Upper lobe of left lung (tissue), 6 donors: ENCODE measurements around the gene KCNMA1. TPM values are rescaled to one million over a fixed set of nuclear protein-coding genes. Genes with fewer than 3 reads are reported as not detected.

ENCODE experiments used
- ATAC-seq, 2 donors: fragments of 200-7000 bp; cut with Tn5 transposase; one replicate each; pipeline ENCODE4 v1.9.1; 2022; ENCODE audit warnings: mild to moderate bottlenecking in 2 of 2, moderate library complexity in 2 of 2; ENCODE audit not compliant: low FRiP score in 2 of 2
- DNase-seq, 2 donors: peaks; one replicate each; pipeline ENCODE4 v3.0.0-alpha.2; 2019 to 2020
- H3K27ac ChIP-seq, 4 donors: fragments of 200-600 bp; sonication (generic); one replicate each; pipeline ENCODE4 v1.5.1; 2016 to 2019
- H3K27me3 ChIP-seq, 4 donors: fragments of 200-600 bp; sonication (generic); one replicate each; pipeline ENCODE4 v1.5.1; 2017 to 2019
- H3K36me3 ChIP-seq, 4 donors: fragments of 200-600 bp; sonication (generic); one replicate each; pipeline ENCODE4 v1.5.1; 2016 to 2019
- H3K4me1 ChIP-seq, 4 donors: fragments of 200-600 bp; sonication (generic); one replicate each; pipeline ENCODE4 v1.5.1; 2018 to 2019
- H3K4me3 ChIP-seq, 4 donors: fragments of 200-600 bp; sonication (generic); one replicate each; pipeline ENCODE4 v1.5.1; 2017 to 2019; ENCODE audit warnings: mild to moderate bottlenecking in 2 of 4, moderate library complexity in 1 of 4
- H3K9me3 ChIP-seq, 4 donors: fragments of 200-600 bp; sonication (generic); one replicate each; pipeline ENCODE4 v1.5.1; 2018 to 2019
- CTCF ChIP-seq, 6 experiments: fragments of 450-650 bp in 4 of 6; fragments of 200-600 bp in 2 of 6; sonication (generic) in 2 of 6; IDR thresholded peaks; one replicate each; pipeline ENCODE4 v1.5.1; 2016 to 2019; ENCODE audit warnings: antibody characterized with exemption in 6 of 6
- EP300 ChIP-seq, 4 donors: sonication (generic); formaldehyde crosslinking; IDR thresholded peaks; one replicate each; pipeline ENCODE4 v1.5.1; 2017; ENCODE audit warnings: antibody characterized with exemption in 4 of 4, control low read depth in 2 of 4
- POLR2A ChIP-seq, 4 donors: fragments of 450-650 bp; IDR thresholded peaks; one replicate each; pipeline ENCODE4 v1.5.1; 2016 to 2017; ENCODE audit warnings: antibody characterized with exemption in 4 of 4, mild to moderate bottlenecking in 2 of 4
- POLR2AphosphoS5 ChIP-seq, 2 donors: sonication (generic); formaldehyde crosslinking; IDR thresholded peaks; one replicate each; pipeline ENCODE4 v1.5.1; 2017; ENCODE audit warnings: antibody characterized with exemption in 2 of 2
- WGBS, 2 donors: methylation state at CpG; one replicate each; pipeline ENCODE4 v1.1.5; 2017 to 2018; 5-methylcytosine and 5-hydroxymethylcytosine counted together
- total RNA-seq, 6 donors: library from RNA; depleted of rRNA in 4 of 6; stranded (reverse); fragments of >200 nt in 4 of 6; gene quantifications; one replicate each; pipeline versions ENCODE4 v1.1.0 to v1.2.1, GENCODE V29; 2016 to 2021
- donor health status: DM: no; HTN: no; CAD: no; lungs with moderate emphysema.
- donor health status: DM: no; HTN: yes; CAD: no; lungs with severe emphysema.

Gene KCNMA1
- total RNA-seq, 6 donors from 2014 or later: 5.8 to 107 (median 22.0) TPM

- Histone ChIP-seq H3K27ac (no peak overlapping the region), H3K36me3 (no peaks in the 10 kb centered on the region), H3K27me3 (no peaks in the 10 kb centered on the region), H3K4me1 (peaks cover 0 to 11% (median under 1%) of the 10 kb centered on the region in 4 donors), H3K4me3 (no peak overlapping the region), H3K9me3 (no peaks in the 10 kb centered on the region)
- TF ChIP-seq EP300 (IDR thresholded peaks at IDR 0.05): no peak
- ATAC-seq (no peak), DNase-seq (peak in 1 of 2 donors; percentile 8)
- 89 to 90% methylated on average over 10 of the region's 10 CpGs for WGBS, 2 donors
Measured at GRCh38 chr10:77550378-77550777, 87.2 kb downstream of the KCNMA1 start.

DNA sequence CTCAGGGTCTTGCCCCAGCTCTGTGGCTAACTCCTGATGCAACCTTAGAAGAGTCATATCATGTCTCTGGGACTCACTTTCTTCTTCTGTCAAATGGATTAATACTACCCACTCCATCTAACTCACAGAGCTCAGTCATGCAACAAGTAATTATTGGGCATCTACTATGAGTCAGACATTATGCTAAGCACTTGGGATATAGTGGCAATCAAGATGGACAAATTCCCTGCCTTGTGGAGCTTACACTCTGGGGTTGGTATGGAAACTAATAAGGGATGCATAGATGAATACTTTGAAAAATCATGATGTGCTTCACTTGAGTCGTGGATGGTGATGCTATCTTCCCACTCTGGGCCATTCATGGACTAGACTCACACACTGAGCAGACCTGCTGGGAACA, 88.9 kb downstream of the KCNMA1 start:
- WGBS, 2 donors: 67 to 79% methylated on average over 1 of the region's 1 CpG
- Histone ChIP-seq H3K27ac (no peak overlapping the region), H3K27me3 (no peaks in the 10 kb centered on the region), H3K9me3 (no peaks in the 10 kb centered on the region), H3K4me1 (peaks cover 0 to 6% (median 0%) of the 10 kb centered on the region in 4 donors), H3K36me3 (no peaks in the 10 kb centered on the region), H3K4me3 (no peak overlapping the region)
- no peak for ATAC-seq
- no peak for TF ChIP-seq POLR2A (IDR thresholded peaks at IDR 0.05)
- no peak for TF ChIP-seq POLR2AphosphoS5 (IDR thresholded peaks at IDR 0.05)
- no peak for TF ChIP-seq EP300 (IDR thresholded peaks at IDR 0.05)
- TF ChIP-seq CTCF (IDR thresholded peaks at IDR 0.05): no peak
- no peak for DNase-seq

DNA sequence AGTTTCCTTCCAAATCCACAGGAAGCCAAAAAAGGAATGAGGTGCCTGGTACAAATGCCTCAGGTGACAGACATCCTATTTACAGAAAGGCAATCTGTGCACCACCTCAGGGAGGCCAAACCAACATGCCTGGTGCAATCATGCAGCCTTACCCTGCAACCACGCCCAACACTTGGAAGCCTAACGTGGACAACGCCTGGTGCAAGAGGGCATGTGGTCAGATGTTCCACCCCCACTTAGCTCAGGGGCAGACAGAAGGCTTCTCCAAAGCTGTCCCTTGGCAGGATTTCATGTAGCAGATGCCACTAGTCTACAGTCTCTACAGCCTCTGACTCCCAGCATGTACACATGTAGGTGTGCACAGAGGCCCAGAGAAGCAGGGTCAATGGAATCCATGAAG, 89.5 kb downstream of the KCNMA1 start:
- WGBS, 2 donors: 83% methylated on average over 3 of the region's 3 CpGs; no CpG with 5 or more reads in 1 of the 2 donors
- no peak overlapping the region for H3K27ac ChIP-seq
- TF ChIP-seq POLR2AphosphoS5 (IDR thresholded peaks at IDR 0.05) (no peak), POLR2A (IDR thresholded peaks at IDR 0.05) (peak in 1 of 4 donors; percentile 30), EP300 (IDR thresholded peaks at IDR 0.05) (no peak)
- peak in 1 of 2 donors; percentile 39 for ATAC-seq
- H3K36me3 ChIP-seq: no peaks in the 10 kb centered on the region
- no peaks in the 10 kb centered on the region for H3K9me3 ChIP-seq
- no peaks in the 10 kb centered on the region for H3K27me3 ChIP-seq
- no peak overlapping the region for H3K4me3 ChIP-seq
- peaks cover 0 to 6% (median 0%) of the 10 kb centered on the region in 4 donors for H3K4me1 ChIP-seq
- DNase-seq: peak in 1 of 2 donors; percentile 35

DNA sequence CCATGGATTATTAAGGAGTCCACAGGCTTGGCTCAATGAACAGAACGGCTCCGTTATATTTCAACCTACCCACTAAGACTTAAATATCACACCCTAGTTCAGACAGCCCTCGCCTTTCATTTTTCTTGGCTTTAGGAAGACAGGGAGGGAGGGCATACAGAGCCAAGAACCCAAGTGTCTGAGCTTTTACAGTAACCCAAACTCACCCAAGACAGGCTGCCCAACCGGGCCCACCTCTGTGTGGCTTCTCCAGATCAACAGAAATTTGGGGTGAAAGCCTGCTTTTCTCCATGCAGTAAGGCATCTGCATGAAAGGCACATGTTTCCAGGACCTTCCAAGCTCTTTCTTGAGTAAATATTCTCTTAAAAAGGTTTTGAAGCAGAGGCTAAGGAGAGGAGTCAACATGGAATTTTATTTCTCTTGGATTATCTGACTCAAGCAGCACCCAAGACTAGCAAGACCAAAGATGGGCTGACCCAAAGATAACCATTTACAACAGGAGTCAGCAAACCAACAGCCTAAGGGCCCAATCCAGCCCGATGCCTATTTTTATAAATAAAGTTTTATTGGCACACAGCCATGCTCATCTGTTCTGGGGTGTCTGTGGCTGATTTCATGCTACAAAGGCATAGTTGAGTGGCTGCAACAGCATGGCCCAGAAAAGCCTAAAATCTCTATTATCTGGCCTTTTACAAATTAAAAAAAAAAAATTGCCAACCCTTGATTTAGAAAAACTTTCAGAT, 90.1 kb downstream of the KCNMA1 start:
- Histone ChIP-seq H3K27me3 (no peaks in the 10 kb centered on the region), H3K4me3 (no peak overlapping the region), H3K9me3 (no peaks in the 10 kb centered on the region), H3K27ac (no peak overlapping the region), H3K4me1 (peaks cover 0 to 2% (median 0%) of the 10 kb centered on the region in 4 donors), H3K36me3 (no peaks in the 10 kb centered on the region)
- DNase-seq (no peak), ATAC-seq (no peak)
- TF ChIP-seq POLR2AphosphoS5 (IDR thresholded peaks at IDR 0.05): no peak
- WGBS, 2 donors: 90 to 94% methylated on average over 5 of the region's 5 CpGs

- Histone ChIP-seq H3K27me3 (no peaks in the 10 kb centered on the region), H3K4me3 (no peak overlapping the region), H3K4me1 (no peaks in the 10 kb centered on the region), H3K36me3 (no peaks in the 10 kb centered on the region), H3K27ac (no peak overlapping the region), H3K9me3 (no peaks in the 10 kb centered on the region)
- 72 to 93% methylated on average over 1 of the region's 1 CpG for WGBS, 2 donors
- no peak for DNase-seq
- no peak for ATAC-seq
- TF ChIP-seq EP300 (IDR thresholded peaks at IDR 0.05): no peak
- no peak for TF ChIP-seq POLR2AphosphoS5 (IDR thresholded peaks at IDR 0.05)
- TF ChIP-seq POLR2A (IDR thresholded peaks at IDR 0.05): no peak
- no peak for TF ChIP-seq CTCF (IDR thresholded peaks at IDR 0.05)
Measured at GRCh38 chr10:77546042-77546441, 91.6 kb downstream of the KCNMA1 start.

DNA sequence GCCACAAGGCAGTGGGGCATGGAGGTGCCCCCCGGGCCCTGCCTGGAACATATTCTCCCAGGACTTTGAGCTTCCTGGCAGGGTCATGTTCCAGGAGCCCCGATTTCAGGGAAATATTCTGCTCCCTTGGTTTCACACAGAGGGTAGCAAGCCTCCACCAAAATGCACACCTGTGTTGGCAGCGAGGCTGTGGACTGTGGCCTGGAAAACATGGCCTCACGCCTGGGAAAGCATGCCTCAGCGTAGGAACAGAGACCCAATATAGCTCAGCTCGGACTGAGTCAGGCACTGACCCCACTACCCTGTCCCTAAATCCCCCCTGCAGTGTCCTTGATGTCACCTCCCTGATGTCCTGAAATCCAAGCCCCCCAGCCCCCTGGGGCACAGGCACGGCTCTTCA, 92.0 kb downstream of the KCNMA1 start:
- 90 to 94% methylated on average over 6 to 7 of the region's 7 CpGs for WGBS, 2 donors
- no peak for TF ChIP-seq POLR2A (IDR thresholded peaks at IDR 0.05)
- no peak for TF ChIP-seq EP300 (IDR thresholded peaks at IDR 0.05)
- TF ChIP-seq CTCF (IDR thresholded peaks at IDR 0.05): no peak
- no peak for TF ChIP-seq POLR2AphosphoS5 (IDR thresholded peaks at IDR 0.05)
- ATAC-seq: peak in 1 of 2 donors; percentile 52

More for the DNA sequence above, 92.0 kb downstream of the KCNMA1 start:
- H3K27me3 ChIP-seq: no peaks in the 10 kb centered on the region
- H3K27ac ChIP-seq: no peak overlapping the region
- H3K9me3 ChIP-seq: no peaks in the 10 kb centered on the region
- H3K36me3 ChIP-seq: no peaks in the 10 kb centered on the region
- no peak for DNase-seq
- H3K4me3 ChIP-seq: no peak overlapping the region
- H3K4me1 ChIP-seq: no peaks in the 10 kb centered on the region
